ENCODE data around the gene PIWIL1.

Gene PIWIL1

DNA sequence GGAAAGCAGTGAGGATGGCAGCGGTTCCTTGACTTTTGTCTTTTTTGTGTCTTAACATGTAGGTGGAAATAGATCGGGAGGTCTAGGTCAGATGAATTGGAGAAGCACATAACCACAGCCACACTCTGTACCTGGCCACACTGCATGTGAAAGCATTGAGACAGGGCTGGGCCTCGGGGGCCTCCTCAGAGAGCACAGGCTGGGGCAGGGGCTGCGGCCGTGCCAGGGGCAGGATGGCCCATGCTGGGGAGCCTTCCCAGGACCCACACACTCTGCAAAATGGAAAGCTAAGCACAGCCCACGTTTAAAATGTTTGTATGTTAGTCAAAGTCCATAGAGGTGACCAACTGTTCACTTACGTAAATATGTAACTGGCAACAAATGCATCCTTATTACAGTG is 76.7 kb downstream of the PIWIL1 start:
- TF ChIP-seq CTCF (IDR thresholded peaks at IDR 0.05; ENCODE audit: low read depth, low read length, missing control alignments), result no peak
- DNase-seq (ENCODE audit: low read depth), result no peak
- in situ Hi-C loops (cut with HindIII; ENCODE audit: low sequenced_read_pairs), result no loop called here
- no peak overlapping the region for H3K4me3 ChIP-seq (ENCODE audit: low read depth, low read length)

DNA sequence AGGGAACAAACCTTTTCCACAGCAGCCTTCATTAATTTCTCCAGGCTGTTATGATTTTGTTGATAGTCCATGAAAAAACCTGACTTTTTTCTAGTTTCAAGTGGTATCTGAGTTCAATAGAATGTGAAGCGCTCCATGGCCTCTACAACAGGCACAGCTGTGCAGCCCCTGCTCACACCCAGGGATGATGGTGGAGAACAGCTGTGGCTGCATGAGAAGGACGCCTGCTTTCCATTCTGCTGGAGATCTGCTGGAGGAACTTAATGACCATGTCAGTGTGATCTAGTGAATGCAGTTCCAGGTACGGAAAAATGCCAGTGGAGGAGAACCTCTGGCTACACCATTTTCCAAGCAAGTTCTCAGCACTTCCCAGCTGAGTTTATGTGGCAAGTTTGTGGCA is 80.6 kb downstream of the PIWIL1 start:
- DNase-seq (ENCODE audit: low read depth), result no peak
- H3K4me3 ChIP-seq (ENCODE audit: low read depth, low read length), result no peak overlapping the region
- TF ChIP-seq CTCF (IDR thresholded peaks at IDR 0.05; ENCODE audit: low read depth, low read length, missing control alignments), result no peak
- in situ Hi-C loops (cut with HindIII; ENCODE audit: low sequenced_read_pairs), result no loop called here

DNA sequence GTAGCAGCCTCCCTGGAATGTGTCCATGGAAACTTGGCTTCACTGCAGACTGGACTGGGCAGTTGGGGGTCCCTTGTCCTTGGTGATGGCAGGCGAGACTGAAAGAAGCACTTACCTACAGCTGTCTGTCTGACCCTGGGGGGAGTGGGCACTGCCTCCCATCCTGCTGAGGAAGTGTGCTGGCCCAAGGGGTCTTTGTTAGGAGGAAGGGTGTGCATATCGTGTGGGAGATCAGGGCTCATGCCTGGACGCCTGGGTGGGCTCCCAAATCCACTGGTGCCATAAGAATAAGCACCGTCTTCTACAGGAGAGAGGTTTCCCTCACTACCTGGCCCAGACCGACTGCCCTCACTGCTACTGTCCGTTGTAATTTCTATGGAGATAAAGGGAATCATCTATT is 81.4 kb downstream of the PIWIL1 start:
- DNase-seq (ENCODE audit: low read depth), result no peak
- no peak for TF ChIP-seq CTCF (IDR thresholded peaks at IDR 0.05; ENCODE audit: low read depth, low read length, missing control alignments)
- in situ Hi-C loops (cut with HindIII; ENCODE audit: low sequenced_read_pairs), result no loop called here
- H3K4me3 ChIP-seq (ENCODE audit: low read depth, low read length), result no peak overlapping the region

GRCh38 chr12:130420071-130420470 is 82.4 kb downstream of the PIWIL1 start:
- TF ChIP-seq CTCF (IDR thresholded peaks at IDR 0.05; ENCODE audit: low read depth, low read length, missing control alignments), result no peak
- no peak for DNase-seq (ENCODE audit: low read depth)
- in situ Hi-C loops (cut with HindIII; ENCODE audit: low sequenced_read_pairs), result no loop called here
- H3K4me3 ChIP-seq (ENCODE audit: low read depth, low read length), result no peak overlapping the region

DNA sequence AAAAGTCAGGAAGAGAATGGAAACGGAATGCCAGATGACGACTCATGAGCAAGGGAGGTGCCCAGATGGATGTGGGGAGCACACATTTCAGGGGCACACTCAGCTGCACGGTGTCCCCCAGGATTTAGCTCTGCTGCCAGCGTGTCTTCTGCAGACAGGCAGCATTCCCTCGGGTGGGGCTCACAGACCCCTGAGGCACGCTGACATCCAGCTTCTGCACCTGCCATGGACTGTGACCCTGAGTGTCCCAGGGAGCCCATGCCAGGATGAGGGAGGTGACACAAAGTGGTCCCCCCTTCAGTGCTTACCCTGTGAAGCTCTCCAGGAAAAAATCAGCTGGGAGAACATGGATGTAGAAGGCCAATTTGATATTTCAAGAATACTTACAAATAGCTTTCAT is 84.2 kb downstream of the PIWIL1 start:
- TF ChIP-seq CTCF (IDR thresholded peaks at IDR 0.05; ENCODE audit: low read depth, low read length, missing control alignments), result no peak
- in situ Hi-C loops (cut with HindIII; ENCODE audit: low sequenced_read_pairs), result no loop called here
- no peak for DNase-seq (ENCODE audit: low read depth)
- no peak overlapping the region for H3K4me3 ChIP-seq (ENCODE audit: low read depth, low read length)
